A549 (cell line): ENCODE results near the gene PRKG1. TPM values are rescaled to one million over a fixed set of nuclear protein-coding genes. Genes with fewer than 3 reads are reported as not detected.

Source experiments
- ATAC-seq, 2 experiments: fragments of 200-7000 bp in 1 of 2; fragments of >200 bp in 1 of 2; cut with Nextera tagmentation in 1 of 2; cut with Tn5 transposase in 1 of 2; 3 replicates each; pipeline versions ENCODE4 v1.8.0 to v1.9.1; 2018 to 2020; ENCODE audit warnings: mild to moderate bottlenecking in 1 of 2, moderate library complexity in 1 of 2
- CTCF ChIA-PET: fragments of 300-600 bp; sonication (Branson Sonifier 250); formaldehyde crosslinking; extraction: SDS; loops from one replicate; lab custom pipeline; 2021; ENCODE audit warnings: antibody characterized with exemption, inconsistent platforms; lab: Yijun Ruan, JAX
- POLR2A ChIA-PET: fragments of 350-600 bp; formaldehyde crosslinking; extraction: SDS; loops from one replicate; lab custom pipeline; 2021; ENCODE audit warnings: antibody characterized with exemption, inconsistent platforms; lab: Yijun Ruan, JAX
- DNase-seq, 2 experiments: peaks; one replicate each; pipeline versions ENCODE4 v3.0.0 to v3.0.0-alpha.2; 2011 to 2016; ENCODE audit warnings: low read depth in 1 of 2, low spot score in 1 of 2
- FAIRE-seq: peaks from 2 replicates; lab custom pipeline; 2011; peaks lifted over from hg19 to GRCh38; lab: Jason Lieb, UNC
- H3K27ac ChIP-seq, 2 experiments: fragments of >200 bp; sonication (Bioruptor Twin); formaldehyde crosslinking; 3 replicates each; pipeline ENCODE4 v1.5.1; 2016 to 2017
- H3K4me1 ChIP-seq: fragments of >200 bp; sonication (Bioruptor Twin); formaldehyde crosslinking; 3 replicates; pipeline ENCODE4 v1.6.1; 2016
- H3K4me2 ChIP-seq: fragments of >200 bp; sonication (Bioruptor Twin); formaldehyde crosslinking; 3 replicates; pipeline ENCODE4 v1.6.1; 2016
- H3K4me3 ChIP-seq: fragments of >200 bp; sonication (Bioruptor Twin); formaldehyde crosslinking; 3 replicates; pipeline ENCODE4 v1.5.1; 2016
- H3K9me3 ChIP-seq: fragments of >200 bp; sonication (Bioruptor Twin); formaldehyde crosslinking; 3 replicates; pipeline ENCODE4 v1.6.1; 2016
- BHLHE40 ChIP-seq: IDR thresholded peaks from 2 replicates; pipeline ENCODE4 v1.6.1; 2012; ENCODE audit warnings: low read depth, low read length, inconsistent platforms
- CEBPB ChIP-seq, 2 experiments: fragments of >200 bp in 1 of 2; sonication (Bioruptor Twin) in 1 of 2; formaldehyde crosslinking in 1 of 2; IDR thresholded peaks; 2 replicates each; pipeline ENCODE4 v1.6.1; 2012 to 2016
- CHD2 ChIP-seq: fragments of 150-350 bp; IDR thresholded peaks from 2 replicates; pipeline ENCODE4 v1.6.1; 2014; ENCODE audit warnings: low read length; ENCODE audit not compliant: partially characterized antibody
- EHMT2 ChIP-seq: fragments of 200-600 bp; sonication (generic); IDR thresholded peaks from 2 replicates; pipeline ENCODE4 v1.6.1; 2016; ENCODE audit warnings: antibody characterized with exemption, low read depth, mild to moderate bottlenecking, moderate library complexity
- EP300 ChIP-seq, 2 experiments: fragments of >200 bp; sonication (Bioruptor Twin); formaldehyde crosslinking; IDR thresholded peaks; 2 replicates in 1 of 2; 3 replicates in 1 of 2; pipeline ENCODE4 v1.6.1; 2016 to 2017
- FOSL2 ChIP-seq, 2 experiments: fragments of 450-650 bp in 1 of 2; fragments of >200 bp in 1 of 2; sonication (Bioruptor Twin) in 1 of 2; formaldehyde crosslinking; IDR thresholded peaks; 2 replicates each; pipeline versions ENCODE4 v1.5.0 to v1.6.1; 2016 to 2020; ENCODE audit warnings: mild to moderate bottlenecking in 1 of 2, moderate library complexity in 1 of 2
- FOXS1 ChIP-seq: fragments of 250-450 bp; sonication (Bioruptor Pico); IDR thresholded peaks from 2 replicates; pipeline ENCODE4 v1.5.0; 2020; ENCODE audit warnings: mild to moderate bottlenecking, moderate library complexity
- GATA3 ChIP-seq: IDR thresholded peaks from 2 replicates; pipeline ENCODE4 v1.6.1; 2012; ENCODE audit warnings: borderline replicate concordance
- HOXB13 ChIP-seq: fragments of 250-450 bp; sonication (Bioruptor Pico); IDR thresholded peaks from 2 replicates; pipeline ENCODE4 v1.5.0; 2020; ENCODE audit warnings: low read depth, mild to moderate bottlenecking, moderate library complexity
- JUN ChIP-seq, 2 experiments: fragments of >200 bp; sonication (Bioruptor Twin); formaldehyde crosslinking; IDR thresholded peaks; 2 replicates in 1 of 2; 3 replicates in 1 of 2; pipeline ENCODE4 v1.6.1; 2016 to 2017
- JUNB ChIP-seq: fragments of >200 bp; sonication (Bioruptor Twin); formaldehyde crosslinking; IDR thresholded peaks from 2 replicates; pipeline ENCODE4 v1.6.1; 2016
- NPAS2 ChIP-seq: fragments of 250-450 bp; sonication (Bioruptor Pico); IDR thresholded peaks from 2 replicates; pipeline ENCODE4 v1.8.0; 2022; ENCODE audit warnings: mild to moderate bottlenecking, moderate library complexity, borderline replicate concordance
- NR3C1 ChIP-seq: fragments of >200 bp; sonication (Bioruptor Twin); formaldehyde crosslinking; IDR thresholded peaks from 3 replicates; pipeline ENCODE4 v1.6.1; 2017
- PHF8 ChIP-seq: fragments of 200-600 bp; sonication (generic); IDR thresholded peaks from 2 replicates; pipeline ENCODE4 v1.6.1; 2016; ENCODE audit warnings: low read depth, mild to moderate bottlenecking, antibody characterized with exemption, moderate library complexity, borderline replicate concordance
- RNF2 ChIP-seq: fragments of 200-600 bp; sonication (generic); IDR thresholded peaks from 2 replicates; pipeline ENCODE4 v1.6.1; 2016; ENCODE audit warnings: low read depth, mild to moderate bottlenecking, antibody characterized with exemption, moderate library complexity, borderline replicate concordance
- TFCP2L1 ChIP-seq: fragments of 250-450 bp; sonication (Bioruptor Pico); IDR thresholded peaks from 2 replicates; pipeline ENCODE4 v1.5.0; 2021; ENCODE audit warnings: mild to moderate bottlenecking
- WGBS: methylation state at CpG from one replicate; pipeline ENCODE4 v1.1.6; 2017; ENCODE audit errors: missing lambda C conversion rate; 5-methylcytosine and 5-hydroxymethylcytosine counted together
- polyA plus RNA-seq, 4 experiments: library from polyadenylated mRNA; depleted of rRNA in 3 of 4; stranded (reverse); fragments of >200 nt; fragmentation: RNase III in 1 of 4; extraction: RNeasy Plus Mini Kit Qiagen cat#74134 plus additional on column Dnase treatment in 1 of 4; gene quantifications; 2 replicates in 3 of 4; 3 replicates in 1 of 4; pipeline ENCODE4 v1.2.3, GENCODE V29; 2011 to 2017
- TF ChIP-seq, protein P1 (sequence below): fragments of 250-450 bp; sonication (Bioruptor Pico); IDR thresholded peaks from 2 replicates; pipeline ENCODE4 v1.5.0; 2021; ENCODE audit warnings: mild to moderate bottlenecking, moderate library complexity, borderline replicate concordance
- TF ChIP-seq, protein P2 (sequence below): fragments of >200 bp; sonication (Bioruptor Twin); formaldehyde crosslinking; IDR thresholded peaks from 2 replicates; pipeline ENCODE4 v1.6.1; 2016
- TF ChIP-seq, protein P3 (sequence below): fragments of >200 bp; sonication (Bioruptor Twin); formaldehyde crosslinking; IDR thresholded peaks from 3 replicates; pipeline ENCODE4 v1.5.1; 2016

The PRKG1 gene
- polyA plus RNA-seq, 2 of the 4 experiments (the other 2 are of a cell fraction) = not detected

DNA sequence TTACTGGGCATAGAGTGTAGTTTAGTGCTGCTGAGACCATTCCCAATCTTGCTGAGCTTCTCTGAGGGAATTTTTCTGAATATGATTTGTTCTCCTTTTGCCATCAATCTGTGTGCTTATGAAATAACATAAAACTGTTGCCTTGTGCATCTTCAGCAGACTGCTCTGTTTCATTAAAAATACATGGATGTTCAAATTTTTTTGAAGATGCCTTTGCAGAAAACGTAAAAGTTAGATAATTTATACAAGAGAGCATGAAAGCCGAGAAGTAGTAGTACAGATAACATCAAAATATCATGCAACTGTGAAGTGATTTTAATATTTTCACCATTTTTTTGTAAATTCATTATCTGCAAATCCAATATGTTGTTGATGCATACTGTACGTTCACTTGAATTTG, 799.8 kb downstream of the PRKG1 start:
- H3K9me3 ChIP-seq = no peaks in the 10 kb centered on the region
- no peak overlapping the region for H3K27ac ChIP-seq
- TF ChIP-seq, protein P1, sequence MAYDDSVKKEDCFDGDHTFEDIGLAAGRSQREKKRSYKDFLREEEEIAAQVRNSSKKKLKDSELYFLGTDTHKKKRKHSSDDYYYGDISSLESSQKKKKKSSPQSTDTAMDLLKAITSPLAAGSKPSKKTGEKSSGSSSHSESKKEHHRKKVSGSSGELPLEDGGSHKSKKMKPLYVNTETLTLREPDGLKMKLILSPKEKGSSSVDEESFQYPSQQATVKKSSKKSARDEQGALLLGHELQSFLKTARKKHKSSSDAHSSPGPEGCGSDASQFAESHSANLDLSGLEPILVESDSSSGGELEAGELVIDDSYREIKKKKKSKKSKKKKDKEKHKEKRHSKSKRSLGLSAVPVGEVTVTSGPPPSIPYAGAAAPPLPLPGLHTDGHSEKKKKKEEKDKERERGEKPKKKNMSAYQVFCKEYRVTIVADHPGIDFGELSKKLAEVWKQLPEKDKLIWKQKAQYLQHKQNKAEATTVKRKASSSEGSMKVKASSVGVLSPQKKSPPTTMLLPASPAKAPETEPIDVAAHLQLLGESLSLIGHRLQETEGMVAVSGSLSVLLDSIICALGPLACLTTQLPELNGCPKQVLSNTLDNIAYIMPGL = no peak
- TF ChIP-seq RNF2 (no peak), HOXB13 (CRISPR knock-in tag) (no peak), GATA3 (no peak), FOSL2 (IDR thresholded peaks at IDR 0.05) (no peak), FOSL2 (CRISPR knock-in tag; IDR thresholded peaks at IDR 0.05) (no peak)
- TF ChIP-seq, protein P2, sequence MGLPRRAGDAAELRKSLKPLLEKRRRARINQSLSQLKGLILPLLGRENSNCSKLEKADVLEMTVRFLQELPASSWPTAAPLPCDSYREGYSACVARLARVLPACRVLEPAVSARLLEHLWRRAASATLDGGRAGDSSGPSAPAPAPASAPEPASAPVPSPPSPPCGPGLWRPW = no peak
- ATAC-seq (no peak), DNase-seq (no peak), FAIRE-seq (no peak)
- no peak overlapping the region for H3K4me2 ChIP-seq
- no peak overlapping the region for H3K4me3 ChIP-seq
- CTCF ChIA-PET = interaction anchor here (1.5 to 1.6 kb wide), 2 partner anchors 11 to 131 kb away, joined by 3 to 5 read pairs; no protein-coding TSS in a partner anchor
- POLR2A ChIA-PET = no interaction called here
- H3K4me1 ChIP-seq = no peaks in the 10 kb centered on the region
- WGBS = 37% methylated on average over 3 of the region's 3 CpGs

DNA sequence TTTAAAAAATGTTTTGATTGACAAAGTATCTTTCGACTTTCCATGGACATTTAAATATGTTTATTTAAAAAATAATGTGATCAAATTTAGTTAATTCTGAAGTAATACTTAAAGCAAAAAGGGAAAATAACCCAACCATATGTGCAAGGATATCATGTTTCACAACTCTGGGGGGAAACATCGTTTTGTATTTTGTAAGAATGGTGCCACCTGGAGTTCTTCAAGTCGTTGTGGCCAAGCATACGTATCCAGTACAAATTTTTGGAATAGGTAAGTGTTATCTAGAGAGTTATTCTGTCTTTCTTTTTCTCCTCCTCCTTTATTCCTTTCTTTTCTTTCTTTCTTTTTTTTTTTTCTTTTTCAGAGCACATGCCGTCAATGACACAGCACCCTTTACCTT, 801.3 kb downstream of the PRKG1 start:
- ChIA-PET POLR2A (no interaction called here), CTCF (interaction anchor here (1.5 to 1.6 kb wide), 2 partner anchors 10 to 132 kb away, joined by 3 to 5 read pairs; no protein-coding TSS in a partner anchor)
- Histone ChIP-seq H3K4me3 (no peak overlapping the region), H3K9me3 (no peaks in the 10 kb centered on the region), H3K4me1 (no peaks in the 10 kb centered on the region), H3K4me2 (no peak overlapping the region), H3K27ac (no peak overlapping the region)
- WGBS = 38% methylated on average over 5 of the region's 5 CpGs
- no peak for DNase-seq
- ATAC-seq = no peak
- FAIRE-seq = no peak
- TF ChIP-seq JUN (IDR thresholded peaks at IDR 0.05) = no peak
- no peak for TF ChIP-seq NR3C1
- TF ChIP-seq CHD2 = no peak
- no peak for TF ChIP-seq PHF8
- TF ChIP-seq EP300 (IDR thresholded peaks at IDR 0.05) = no peak
- no peak for TF ChIP-seq EHMT2
- TF ChIP-seq BHLHE40 = no peak
- TF ChIP-seq TFCP2L1 (CRISPR knock-in tag) = no peak
- no peak for TF ChIP-seq CEBPB (IDR thresholded peaks at IDR 0.05)
- no peak for TF ChIP-seq NPAS2 (CRISPR knock-in tag)
- TF ChIP-seq, protein P3, sequence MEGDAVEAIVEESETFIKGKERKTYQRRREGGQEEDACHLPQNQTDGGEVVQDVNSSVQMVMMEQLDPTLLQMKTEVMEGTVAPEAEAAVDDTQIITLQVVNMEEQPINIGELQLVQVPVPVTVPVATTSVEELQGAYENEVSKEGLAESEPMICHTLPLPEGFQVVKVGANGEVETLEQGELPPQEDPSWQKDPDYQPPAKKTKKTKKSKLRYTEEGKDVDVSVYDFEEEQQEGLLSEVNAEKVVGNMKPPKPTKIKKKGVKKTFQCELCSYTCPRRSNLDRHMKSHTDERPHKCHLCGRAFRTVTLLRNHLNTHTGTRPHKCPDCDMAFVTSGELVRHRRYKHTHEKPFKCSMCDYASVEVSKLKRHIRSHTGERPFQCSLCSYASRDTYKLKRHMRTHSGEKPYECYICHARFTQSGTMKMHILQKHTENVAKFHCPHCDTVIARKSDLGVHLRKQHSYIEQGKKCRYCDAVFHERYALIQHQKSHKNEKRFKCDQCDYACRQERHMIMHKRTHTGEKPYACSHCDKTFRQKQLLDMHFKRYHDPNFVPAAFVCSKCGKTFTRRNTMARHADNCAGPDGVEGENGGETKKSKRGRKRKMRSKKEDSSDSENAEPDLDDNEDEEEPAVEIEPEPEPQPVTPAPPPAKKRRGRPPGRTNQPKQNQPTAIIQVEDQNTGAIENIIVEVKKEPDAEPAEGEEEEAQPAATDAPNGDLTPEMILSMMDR = no peak
- TF ChIP-seq JUNB = no peak
- no peak for TF ChIP-seq HOXB13 (CRISPR knock-in tag)

DNA sequence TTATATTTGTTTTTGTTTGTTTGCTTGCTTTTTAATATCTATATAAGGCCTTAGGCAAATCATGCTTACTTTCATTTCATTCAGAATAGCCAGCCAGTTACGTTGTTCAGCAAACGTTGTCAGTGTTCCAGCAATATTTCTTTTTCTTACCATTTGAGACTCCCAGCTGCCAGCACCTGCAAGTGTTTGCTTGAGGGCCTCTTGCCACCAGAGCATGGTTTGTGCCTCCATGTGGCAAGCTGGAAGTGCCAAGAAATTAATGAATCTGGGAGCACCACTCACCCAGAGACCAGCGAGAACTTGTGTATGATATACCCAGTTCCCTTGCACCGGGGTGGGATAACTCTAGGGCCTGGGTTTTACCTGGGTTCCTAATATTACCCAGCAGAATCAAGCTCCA, 802.2 kb downstream of the PRKG1 start:
- Histone ChIP-seq H3K4me2 (no peak overlapping the region), H3K27ac (no peak overlapping the region), H3K9me3 (no peaks in the 10 kb centered on the region), H3K4me1 (no peaks in the 10 kb centered on the region), H3K4me3 (no peak overlapping the region)
- FAIRE-seq = no peak
- ChIA-PET CTCF (no interaction called here), POLR2A (no interaction called here)
- DNase-seq = no peak
- no peak for TF ChIP-seq FOXS1 (CRISPR knock-in tag)
- no peak for ATAC-seq
- WGBS = 27% methylated on average over 4 of the region's 4 CpGs
